RCC 7860 (cell line): ENCODE data around the gene LRRC2.
"Not testable (repeated sequence)": the region's sequence is repeated elsewhere in the genome, so short reads cannot be mapped to it uniquely, and the experiment has no call there.

ENCODE experiments used
- DNase-seq: peaks from one replicate; pipeline ENCODE4 v3.0.0-alpha.2; 2015; ENCODE audit warnings: low spot score
- FAIRE-seq: peaks from 2 replicates; lab custom pipeline; 2012; peaks lifted over from hg19 to GRCh38; lab: Jason Lieb, UNC

LRRC2 gene

DNA sequence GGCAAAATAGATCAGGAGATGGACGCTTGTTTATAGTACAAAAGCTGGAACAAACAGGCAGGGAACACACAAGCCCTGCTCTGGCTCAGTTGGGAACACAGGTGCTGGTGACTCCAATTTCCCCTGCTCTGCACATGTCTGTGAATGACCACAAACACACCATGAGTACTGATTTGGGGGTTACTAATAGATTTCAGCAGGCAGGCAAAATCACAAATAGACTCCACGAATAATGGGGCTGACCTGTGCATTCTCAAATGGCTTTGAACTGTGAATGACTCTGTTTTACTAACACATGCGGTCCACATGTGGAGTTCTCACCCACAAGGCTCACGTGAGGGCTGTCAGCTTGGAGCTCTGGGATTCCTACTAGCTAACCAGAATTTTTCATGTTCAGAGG, 64.4 kb downstream of the LRRC2 start:
- DNase-seq: no peak
- FAIRE-seq: no peak

GRCh38 chr3:46500656-46501635, 65.2 kb downstream of the LRRC2 start:
- no peak for FAIRE-seq
- no peak for DNase-seq

DNA sequence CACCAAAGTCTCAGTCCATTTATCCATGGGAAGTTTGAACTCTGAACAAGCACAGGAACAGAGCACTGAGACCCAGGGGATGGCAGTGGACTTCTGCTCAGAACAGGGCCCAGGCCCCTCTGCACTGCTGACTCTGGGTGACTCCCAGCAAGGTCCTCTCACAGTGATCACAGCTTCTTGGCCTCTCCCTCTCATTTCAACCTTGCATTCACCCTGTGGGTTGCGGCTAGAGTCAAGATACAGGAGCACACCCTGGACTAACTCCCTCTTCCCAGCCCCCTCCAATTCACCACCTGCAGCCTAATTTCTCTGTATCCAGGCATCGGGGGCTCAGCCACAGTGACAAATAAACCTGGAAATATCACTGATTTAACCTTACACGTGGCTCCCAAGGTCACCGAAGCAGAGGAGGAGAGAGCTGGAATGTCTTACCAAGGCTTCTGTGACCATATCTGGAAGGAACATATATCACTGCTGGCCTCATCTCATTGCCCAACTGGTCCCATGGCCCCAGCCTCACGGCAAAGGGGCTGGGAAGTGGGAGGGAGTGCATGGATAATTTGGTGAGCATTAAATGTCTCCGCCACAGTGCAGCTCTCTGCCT, 67.1 kb downstream of the LRRC2 start:
- DNase-seq (no peak), FAIRE-seq (no peak)

GRCh38 chr3:46497556-46498265, 68.4 kb downstream of the LRRC2 start, which contains the start of gene RTP3:
Gene RTP3 (plus strand): TSS chr3:46497976. CDS start chr3:46498063, 87 bp downstream.
- FAIRE-seq (no peak), DNase-seq (no peak)

GRCh38 chr3:46496746-46497555, 69.2 kb downstream of the LRRC2 start:
- DNase-seq: no peak
- no peak for FAIRE-seq

GRCh38 chr3:46495901-46496456, 70.1 kb downstream of the LRRC2 start:
- DNase-seq (peak; percentile 36), FAIRE-seq (no peak)

DNA sequence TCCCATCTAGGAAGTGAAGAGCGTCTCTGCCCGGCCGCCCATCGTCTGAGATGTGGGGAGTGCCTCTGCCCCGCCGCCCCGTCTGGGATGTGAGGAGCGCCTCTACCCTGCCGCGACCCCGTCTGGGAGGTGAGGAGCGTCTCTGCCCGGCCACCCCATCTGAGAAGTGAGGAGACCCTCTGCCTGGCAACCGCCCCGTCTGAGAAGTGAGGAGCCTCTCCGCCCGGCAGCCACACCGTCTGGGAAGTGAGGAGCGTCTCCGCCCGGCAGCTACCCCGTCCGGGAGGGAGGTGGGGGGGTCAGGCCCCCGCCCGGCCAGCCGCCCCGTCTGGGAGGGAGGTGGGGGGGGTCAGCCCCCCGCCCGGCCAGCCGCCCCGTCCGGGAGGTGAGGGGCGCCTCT, 71.6 kb downstream of the LRRC2 start:
- FAIRE-seq, DNase-seq: not testable (repeated sequence)

DNA sequence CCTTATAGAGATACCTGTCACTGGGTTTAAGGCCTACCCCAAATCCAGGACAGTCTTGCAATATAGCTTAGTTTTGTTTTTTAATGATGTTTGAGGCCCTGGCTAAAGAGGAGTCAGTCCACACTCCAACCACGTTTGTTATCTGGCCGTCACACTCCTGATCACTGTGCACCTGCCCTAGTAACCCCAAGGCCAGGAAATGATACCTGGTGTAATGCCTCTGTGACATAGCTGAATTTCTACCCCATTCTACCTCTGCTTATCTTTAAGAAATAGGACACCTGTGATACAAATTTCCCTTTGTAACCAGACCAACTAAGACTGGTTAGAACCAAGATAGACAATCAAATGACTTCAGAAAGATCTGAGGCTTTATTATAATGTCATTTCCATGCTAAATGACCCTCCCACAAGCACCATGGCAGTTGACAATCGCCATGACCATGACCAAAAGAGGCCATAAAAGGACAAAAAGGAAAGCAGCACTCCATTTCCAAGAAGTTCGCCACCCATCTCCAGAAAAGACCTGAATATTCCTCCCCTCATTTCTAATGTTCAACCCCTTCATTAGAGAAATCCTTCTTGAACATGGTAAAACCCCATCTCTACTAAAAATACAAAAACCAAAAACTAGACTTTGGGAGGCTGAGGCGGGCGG, 73.1 kb downstream of the LRRC2 start:
- FAIRE-seq (no peak), DNase-seq (no peak)

DNA sequence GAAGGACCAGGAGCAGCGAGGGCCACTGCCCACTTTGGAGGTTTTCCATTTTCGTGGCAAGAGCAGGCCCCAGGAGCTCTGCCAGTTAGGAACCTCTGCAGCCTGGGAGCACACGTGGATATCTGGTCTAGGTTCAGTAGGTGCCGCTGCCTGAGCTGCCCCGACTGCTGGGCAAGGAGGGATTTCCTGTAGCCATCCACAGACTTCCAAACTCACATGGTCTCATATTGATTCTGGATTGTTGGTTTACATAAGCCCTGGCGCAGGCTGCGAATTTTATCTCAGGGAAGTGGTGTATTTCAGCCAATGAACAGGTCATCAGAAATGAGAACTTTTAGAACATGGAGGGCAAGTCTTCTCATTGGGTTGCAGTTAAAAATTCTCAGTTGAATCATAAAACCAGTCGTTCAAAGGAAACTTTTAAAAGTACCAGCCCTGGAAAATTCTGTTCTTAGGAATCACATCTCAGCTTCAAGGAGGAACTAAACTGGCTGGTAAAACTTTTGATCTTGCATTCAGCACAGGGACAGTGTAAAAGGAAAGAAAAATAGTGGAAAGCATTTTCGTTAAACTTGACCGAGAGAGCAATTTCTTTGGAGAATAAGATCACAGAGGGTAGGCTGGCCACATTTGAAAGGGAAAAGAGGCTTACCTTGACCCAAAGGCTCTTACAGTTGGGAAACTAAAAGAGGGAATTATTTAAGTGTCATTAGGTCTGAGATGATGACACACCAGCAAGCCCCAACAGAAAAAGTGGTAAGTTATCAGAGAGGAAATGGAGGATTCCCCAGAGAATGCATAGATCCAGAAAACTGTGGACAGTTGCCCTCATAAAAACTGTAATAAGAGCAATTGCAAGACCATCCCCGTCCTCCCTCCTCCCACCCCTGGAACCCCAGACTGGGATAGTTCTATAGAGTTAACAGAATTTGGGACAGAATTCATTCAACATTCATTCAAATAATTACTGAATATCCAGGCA, 74.7 kb downstream of the LRRC2 start:
- no peak for FAIRE-seq

DNA sequence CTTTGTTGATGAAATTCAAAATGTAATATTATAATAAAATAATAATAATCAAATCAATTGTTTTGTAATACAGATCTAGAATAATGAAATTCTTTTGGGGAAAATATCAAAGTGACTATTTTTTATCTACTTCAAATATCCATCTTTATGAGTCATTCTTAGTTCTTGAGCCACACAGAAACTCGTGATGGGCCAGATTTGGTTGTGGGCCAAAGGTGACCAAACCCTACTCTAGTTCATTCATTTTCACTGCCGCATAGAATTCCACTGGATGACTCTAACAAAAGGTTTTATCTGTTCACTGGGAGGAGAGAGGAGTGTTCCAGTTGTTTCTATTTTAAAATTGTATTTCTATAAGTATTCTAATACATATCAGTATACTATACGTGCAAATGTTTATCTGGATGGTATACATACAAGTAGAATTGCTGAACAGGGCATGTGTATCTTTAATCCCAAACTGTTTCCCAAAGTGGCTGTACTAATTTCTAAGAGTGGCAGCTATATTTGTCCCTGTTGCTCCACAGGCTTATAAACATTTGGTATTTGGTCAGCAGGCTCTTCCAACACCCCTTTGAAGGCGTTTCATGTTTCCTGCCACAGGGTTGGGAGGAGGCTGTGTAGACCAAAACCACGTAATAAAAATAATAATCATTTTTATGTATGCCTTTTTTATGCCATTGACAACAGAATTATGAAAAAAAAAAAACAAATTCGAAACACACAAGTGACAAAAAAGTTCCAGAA, 75.6 kb downstream of the LRRC2 start:
- DNase-seq (no peak), FAIRE-seq (no peak)

More for the DNA sequence above, 74.7 kb downstream of the LRRC2 start:
- DNase-seq: no peak

- FAIRE-seq: no peak
Measured at GRCh38 chr3:46489875-46490274, 76.2 kb downstream of the LRRC2 start.

DNA sequence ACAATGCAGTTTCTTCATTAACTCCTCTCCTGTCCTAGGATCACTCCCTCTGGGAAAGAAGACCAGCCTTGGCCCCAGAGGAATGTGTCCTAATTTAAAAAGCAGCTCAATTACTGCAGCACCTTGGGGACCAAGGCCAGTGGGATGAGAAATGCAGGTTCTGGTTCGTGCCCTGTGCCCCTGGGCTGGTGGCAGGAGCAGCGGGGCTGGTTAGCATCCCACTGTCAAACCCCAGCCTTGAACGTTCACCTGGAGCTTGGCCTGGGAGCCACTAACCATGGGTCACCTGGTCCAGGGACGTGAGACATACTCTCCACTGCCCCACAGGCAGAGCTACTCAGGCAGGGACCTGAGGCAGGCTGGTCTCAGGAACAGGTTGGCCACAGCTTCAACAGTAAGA, 76.7 kb downstream of the LRRC2 start:
- DNase-seq (no peak), FAIRE-seq (no peak)

More at GRCh38 chr3:46489875-46490274, 76.2 kb downstream of the LRRC2 start:
- DNase-seq: no peak

DNA sequence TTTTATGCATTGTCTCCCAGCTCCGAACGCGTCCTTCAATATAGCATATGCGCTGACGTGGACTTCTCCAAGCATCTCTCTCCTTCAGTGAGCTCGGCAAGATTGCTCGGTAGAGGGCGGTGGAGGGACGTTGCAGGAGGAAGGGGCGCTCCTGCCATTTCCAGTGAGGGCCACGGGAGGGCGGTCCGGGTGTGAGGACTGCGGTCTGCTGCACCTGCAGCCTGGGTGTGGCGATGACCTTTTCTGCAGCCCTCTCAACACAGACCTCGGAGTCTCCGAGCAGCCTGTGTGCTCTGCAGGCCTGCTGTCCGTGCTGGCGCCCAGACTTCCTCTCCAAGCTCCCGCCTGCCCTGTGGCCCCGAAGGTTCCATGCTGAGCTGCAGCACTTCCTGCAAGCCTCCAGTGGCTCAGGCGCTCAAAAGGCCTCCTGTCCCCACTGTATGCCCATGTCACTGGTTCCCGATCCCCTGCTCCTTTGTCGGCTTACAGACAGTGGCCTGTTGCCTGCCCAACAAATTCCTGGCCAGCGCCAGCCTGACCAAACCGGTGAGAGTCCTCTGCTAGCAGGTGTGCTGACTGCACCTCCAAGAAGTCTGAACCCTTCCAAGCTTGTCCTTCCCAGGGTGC, 77.3 kb downstream of the LRRC2 start:
- DNase-seq (peak; percentile 64), FAIRE-seq (no peak)

GRCh38 chr3:46485779-46486175, 80.3 kb downstream of the LRRC2 start:
- DNase-seq (no peak), FAIRE-seq (no peak)

DNA sequence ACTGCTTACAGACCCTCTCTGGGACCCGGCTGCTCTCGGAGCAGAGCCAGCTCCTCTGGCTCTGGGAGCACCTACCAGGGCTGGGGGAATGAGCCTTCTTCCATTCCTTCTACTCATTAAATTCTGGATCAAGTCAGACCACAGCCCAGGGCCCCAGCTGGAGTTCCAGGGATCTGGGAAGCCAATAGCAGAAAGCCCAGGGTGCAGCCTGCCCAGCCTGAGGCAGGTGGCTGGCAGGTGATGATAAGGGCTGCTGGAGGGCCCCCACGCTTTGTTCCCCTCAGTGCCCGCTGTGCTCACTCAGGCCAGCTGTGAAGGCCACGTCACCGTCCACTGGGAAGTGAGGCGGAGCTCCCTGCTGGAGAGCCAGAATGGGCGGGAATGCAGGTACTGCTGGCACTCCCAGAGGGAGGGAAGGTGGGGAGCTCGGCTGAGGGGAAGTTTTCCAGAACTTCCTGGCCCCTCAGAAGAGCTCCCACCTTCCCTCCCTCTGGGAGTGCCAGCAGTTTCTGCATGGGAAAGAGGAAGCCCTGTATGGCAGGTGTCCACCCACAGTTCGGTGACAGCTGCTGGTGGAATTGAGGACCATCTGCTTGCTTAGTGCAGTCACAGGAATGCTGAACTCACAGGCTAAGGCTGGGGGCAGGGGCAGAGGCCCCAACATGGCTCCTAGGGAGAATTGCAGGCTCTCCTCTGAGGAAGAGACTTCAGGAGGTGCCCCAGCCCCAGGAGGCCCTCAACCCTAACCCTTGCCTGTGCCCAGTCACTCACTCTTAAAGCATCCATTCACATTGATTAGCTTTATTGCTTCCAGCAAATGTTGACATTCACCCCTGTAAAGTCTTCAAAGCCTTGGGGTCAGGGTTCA, 81.0 kb downstream of the LRRC2 start:
- FAIRE-seq: no peak
- DNase-seq: no peak

DNA sequence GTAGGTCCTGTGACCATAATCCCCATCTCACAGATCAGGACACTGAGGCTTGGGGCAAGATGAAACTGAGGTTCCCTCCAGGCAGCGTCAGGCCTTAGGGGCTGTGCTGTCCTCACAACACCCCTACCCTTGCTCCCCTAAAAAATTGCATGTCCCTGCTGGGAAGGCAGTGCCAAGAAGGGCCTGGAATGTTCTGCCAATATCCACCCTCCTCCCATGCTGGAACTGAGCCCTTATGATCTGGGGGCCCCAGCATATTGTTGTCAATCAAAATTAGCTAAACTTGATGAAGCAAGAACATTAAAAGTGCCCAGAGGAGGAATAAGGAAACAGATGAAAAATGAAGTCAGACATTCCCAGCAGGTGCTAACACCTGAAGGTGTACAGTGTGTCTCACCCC, 81.7 kb downstream of the LRRC2 start:
- no peak for DNase-seq
- FAIRE-seq: no peak
